ENCODE measurements around the gene ANXA11. TPM values are rescaled to one million over a fixed set of nuclear protein-coding genes. Genes with fewer than 3 reads are reported as not detected.

Gene ANXA11
- total and polyA plus RNA-seq, 9 of the 15 experiments (the other 6 are each of a cell fraction or from before 2014, with no cell fraction given): 43.6 to 212 (median 109) TPM

DNA sequence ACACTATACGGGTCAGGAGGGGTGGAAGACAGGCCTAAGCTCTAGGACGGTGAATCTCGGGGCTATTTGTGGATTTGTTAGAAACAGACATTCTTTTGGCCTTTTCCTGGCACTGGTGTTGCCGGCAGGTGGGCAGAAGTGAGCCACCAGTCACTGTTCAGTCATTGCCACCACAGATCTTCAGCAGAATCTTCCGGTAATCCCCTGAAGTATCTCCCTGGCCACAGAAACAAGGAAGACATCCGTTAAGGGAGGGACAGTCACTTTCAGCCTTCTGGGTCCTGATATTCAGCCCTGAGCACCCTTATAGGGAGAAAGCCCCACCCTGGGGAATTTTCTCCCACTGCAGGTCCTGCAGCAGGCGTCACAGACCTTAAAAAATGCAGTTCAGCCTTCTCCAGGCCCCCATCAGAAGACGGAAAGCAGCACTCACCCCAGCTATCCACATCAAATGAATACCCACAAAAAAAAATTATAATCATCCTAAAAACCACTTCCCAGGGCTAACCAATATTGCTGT lies 49.6 kb downstream of the ANXA11 start:
- H2AFZ ChIP-seq (ENCODE audit: low read depth, low read length): no peak overlapping the region
- intact Hi-C loops (cut with micrococcal nuclease): no loop called here

More for the DNA sequence above, 49.6 kb downstream of the ANXA11 start:
- 88% methylated on average over 8 of the region's 8 CpGs for WGBS (ENCODE audit: insufficient coverage, low coverage, missing lambda C conversion rate)
- ATAC-seq (no peak), DNase-seq (ENCODE audit: extremely low read depth in 1 of 4, low spot score in 3 of 4) (no peak), FAIRE-seq (no peak)
- Histone ChIP-seq H3K9ac (ENCODE audit: insufficient read depth in 1 of 2, low read depth in 2 of 2, low read length in 2 of 2) (no peak overlapping the region; a peak in 1 of 4 replicates), H4K20me1 (replicated peaks; ENCODE audit: control insufficient read depth, insufficient read depth, low read length) (no peaks in the 10 kb centered on the region), H3K4me1 (replicated peaks in 1 of 2; ENCODE audit: control insufficient read depth in 2 of 2, insufficient read depth in 2 of 2, low read length in 2 of 2) (peaks cover 20% of the 10 kb centered on the region in 2 experiments), H3K79me2 (ENCODE audit: control insufficient read depth, insufficient read depth, low read length) (no peaks in the 10 kb centered on the region), H3K4me2 (ENCODE audit: insufficient read depth, low read length) (no peak overlapping the region), H3K27me3 (ENCODE audit: control insufficient read depth in 2 of 2, insufficient read depth in 2 of 2, low read length in 2 of 2) (no peaks in the 10 kb centered on the region), H3K9me3 (replicated peaks; ENCODE audit: control insufficient read depth, insufficient read depth, low read depth, low read length) (no peaks in the 10 kb centered on the region), H3K27ac (ENCODE audit: extremely low read depth, low read depth, low read length) (no peak overlapping the region), H3K36me3 (ENCODE audit: control insufficient read depth, insufficient read depth, low read length) (peaks cover 84% of the 10 kb centered on the region), H3K4me3 (no peak overlapping the region), H3K9me1 (ENCODE audit: control insufficient read depth, insufficient read depth, low read length) (no peaks in the 10 kb centered on the region)
- in situ Hi-C loops (cut with MboI): no loop called here
- ChIA-PET CTCF (ENCODE audit: low intra/inter-chr PET ratio) (no interaction called here), POLR2A (interaction anchor here (0.9 kb wide), 1 partner anchor 28 kb away, joined by 5 read pairs; no protein-coding TSS in a partner anchor)
- TF ChIP-seq ZNF121 (CRISPR knock-in tag; conservative IDR thresholded peaks at IDR 0.05) (no peak), EZH2 (IDR thresholded peaks at IDR 0.05; ENCODE audit: borderline replicate concordance, low read depth, low read length) (no peak), RFX7 (CRISPR knock-in tag; IDR thresholded peaks at IDR 0.05) (no peak), YY1 (IDR thresholded peaks at IDR 0.05; ENCODE audit: borderline replicate concordance in 1 of 3, control insufficient read depth in 1 of 3, extremely low read depth in 1 of 3, insufficient read depth in 3 of 3, insufficient read length in 1 of 3, insufficient replicate concordance in 2 of 3, low read depth in 1 of 3, low read length in 2 of 3) (no peak), HNRNPUL1 (IDR thresholded peaks at IDR 0.05; ENCODE audit: low read length) (no peak)
- TF ChIP-seq, protein P1, sequence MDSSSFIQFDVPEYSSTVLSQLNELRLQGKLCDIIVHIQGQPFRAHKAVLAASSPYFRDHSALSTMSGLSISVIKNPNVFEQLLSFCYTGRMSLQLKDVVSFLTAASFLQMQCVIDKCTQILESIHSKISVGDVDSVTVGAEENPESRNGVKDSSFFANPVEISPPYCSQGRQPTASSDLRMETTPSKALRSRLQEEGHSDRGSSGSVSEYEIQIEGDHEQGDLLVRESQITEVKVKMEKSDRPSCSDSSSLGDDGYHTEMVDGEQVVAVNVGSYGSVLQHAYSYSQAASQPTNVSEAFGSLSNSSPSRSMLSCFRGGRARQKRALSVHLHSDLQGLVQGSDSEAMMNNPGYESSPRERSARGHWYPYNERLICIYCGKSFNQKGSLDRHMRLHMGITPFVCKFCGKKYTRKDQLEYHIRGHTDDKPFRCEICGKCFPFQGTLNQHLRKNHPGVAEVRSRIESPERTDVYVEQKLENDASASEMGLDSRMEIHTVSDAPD (CRISPR knock-in tag; IDR thresholded peaks at IDR 0.05): no peak
- no TSS peak for BruUV-seq (replicated peaks)

Measured in K562 (cell line).